HG02763 (cell line): Measurements from ENCODE around the gene EFCAB6.

Experiments used
- ATAC-seq: cut with Tn5 transposase; IDR thresholded peaks from one replicate; pipeline ENCODE4 v1.9.1; 2021; ENCODE audit warnings: mild to moderate bottlenecking, moderate library complexity; ENCODE audit not compliant: unreplicated experiment

The EFCAB6 gene

GRCh38 chr22:43488031-43488866, 323.9 kb downstream of the EFCAB6 start:
- ATAC-seq: no peak

DNA sequence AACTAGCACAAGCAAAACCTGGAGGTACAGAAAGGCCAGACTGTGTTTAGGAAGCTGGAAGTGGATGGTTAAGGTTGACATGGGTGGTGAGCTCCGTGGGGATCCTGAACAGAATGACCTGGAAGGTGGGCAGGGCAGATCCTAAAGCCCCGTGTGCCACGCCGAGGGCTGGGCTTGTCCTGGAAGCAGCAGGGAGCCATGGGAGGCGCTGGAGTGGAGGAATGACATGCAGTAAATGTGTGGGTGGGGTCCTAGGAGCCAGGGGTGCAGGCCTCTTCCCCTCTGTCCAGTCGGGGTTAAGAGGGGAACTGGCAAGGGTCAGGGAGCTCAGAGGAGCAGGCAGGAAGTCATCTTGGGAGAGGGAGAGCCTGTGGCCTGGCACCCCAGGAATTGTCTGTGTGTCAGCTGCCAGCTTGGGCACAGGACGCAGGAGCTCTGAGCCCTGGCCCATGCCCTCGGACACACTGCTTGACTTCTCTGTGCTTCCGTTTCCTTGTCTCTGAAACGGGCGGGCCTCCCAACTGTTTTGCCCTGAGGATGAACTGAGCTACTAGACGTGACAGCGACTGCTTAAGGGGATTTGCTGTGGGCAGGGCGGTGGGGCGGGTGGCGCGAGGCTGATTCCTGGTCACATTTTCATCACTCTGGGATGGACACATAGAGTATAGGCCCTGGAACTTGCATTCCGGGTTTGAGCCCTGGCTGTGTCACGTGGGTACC, 324.6 kb downstream of the EFCAB6 start:
- ATAC-seq: no peak

DNA sequence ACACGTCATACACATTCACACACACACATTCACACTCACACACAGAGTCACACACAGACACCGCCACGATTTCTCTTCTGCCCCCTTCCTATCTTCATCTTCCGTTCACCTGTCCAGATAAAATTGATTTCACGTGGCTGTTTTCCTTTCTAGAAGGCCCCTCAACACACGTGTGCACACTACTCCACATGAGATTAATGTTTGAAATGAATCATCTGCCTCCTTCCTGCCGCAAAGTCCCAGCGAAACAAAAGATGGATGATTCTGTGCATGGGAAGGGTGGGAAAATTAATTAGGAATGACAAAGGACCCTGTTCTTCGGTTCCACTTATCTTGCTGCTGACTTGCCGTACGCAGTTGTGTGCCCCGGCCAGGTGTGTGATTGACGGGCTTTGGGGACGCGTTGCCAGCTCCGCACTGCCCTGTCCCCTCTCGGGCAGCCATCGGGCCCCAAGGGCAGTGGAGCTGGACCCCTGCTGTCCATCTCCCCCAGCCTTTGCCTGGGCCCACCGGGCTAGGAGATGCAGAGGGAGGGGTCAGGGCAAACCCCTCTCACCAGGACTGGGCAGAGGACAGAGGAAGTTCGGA, 326.5 kb downstream of the EFCAB6 start:
- ATAC-seq: no peak

- ATAC-seq: no peak
Observed at GRCh38 chr22:43484227-43484626, 327.9 kb downstream of the EFCAB6 start.

DNA sequence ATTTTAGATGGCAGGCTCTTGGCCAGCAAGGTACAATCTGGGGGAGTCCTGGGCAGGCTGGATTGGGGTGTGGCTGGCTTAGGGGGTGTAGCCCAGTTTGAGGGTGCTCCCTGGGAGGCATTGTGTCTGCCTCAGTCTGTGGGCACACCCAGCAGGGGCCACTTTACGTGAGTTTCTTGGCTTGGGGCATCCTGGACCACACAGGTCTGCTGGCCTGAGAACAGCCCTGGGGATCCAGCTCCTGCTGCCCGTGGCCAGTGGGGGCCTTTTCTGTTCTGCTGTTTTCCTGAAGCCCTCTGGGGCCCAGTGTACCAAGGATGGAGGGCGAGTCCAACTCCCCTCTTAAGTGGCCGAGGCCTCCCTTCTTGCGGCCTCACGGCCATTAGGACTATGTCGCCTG, 328.4 kb downstream of the EFCAB6 start:
- ATAC-seq: no peak

DNA sequence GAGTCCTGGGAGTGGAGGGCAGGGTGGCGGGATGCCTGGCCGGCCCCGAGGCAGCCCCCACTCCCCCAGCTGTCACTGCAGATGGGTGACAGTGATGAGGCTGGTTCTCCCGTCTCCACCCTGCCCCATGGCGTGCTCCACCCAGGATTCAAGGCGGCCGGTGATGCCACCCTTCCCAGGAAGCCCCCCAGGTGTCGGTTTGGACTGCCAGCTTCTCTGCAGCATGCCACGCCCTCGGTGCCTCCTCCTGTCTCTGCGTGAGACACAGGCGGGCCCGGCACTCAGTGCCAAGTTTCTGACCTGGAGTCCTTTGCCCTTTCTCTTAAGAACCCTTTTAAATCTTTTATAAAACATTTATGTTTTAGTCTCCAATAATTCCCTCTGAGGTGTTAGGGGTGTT, 328.8 kb downstream of the EFCAB6 start:
- ATAC-seq: no peak

DNA sequence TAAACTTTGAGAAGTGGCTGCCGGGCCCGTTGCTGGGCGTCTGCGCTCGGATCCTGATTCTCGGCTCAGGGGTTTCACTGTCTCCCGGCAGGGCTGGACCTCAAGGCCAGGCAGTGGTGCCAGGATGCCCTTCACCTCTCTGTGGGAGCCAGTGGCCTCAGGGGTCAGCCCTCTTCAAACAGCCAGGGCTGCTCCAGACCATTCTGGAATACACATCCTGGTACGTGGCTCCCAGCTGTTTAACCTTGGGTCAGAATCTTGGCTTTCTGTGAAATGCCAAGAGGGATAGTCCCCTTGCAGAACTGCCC, 329.8 kb downstream of the EFCAB6 start:
- ATAC-seq: no peak

DNA sequence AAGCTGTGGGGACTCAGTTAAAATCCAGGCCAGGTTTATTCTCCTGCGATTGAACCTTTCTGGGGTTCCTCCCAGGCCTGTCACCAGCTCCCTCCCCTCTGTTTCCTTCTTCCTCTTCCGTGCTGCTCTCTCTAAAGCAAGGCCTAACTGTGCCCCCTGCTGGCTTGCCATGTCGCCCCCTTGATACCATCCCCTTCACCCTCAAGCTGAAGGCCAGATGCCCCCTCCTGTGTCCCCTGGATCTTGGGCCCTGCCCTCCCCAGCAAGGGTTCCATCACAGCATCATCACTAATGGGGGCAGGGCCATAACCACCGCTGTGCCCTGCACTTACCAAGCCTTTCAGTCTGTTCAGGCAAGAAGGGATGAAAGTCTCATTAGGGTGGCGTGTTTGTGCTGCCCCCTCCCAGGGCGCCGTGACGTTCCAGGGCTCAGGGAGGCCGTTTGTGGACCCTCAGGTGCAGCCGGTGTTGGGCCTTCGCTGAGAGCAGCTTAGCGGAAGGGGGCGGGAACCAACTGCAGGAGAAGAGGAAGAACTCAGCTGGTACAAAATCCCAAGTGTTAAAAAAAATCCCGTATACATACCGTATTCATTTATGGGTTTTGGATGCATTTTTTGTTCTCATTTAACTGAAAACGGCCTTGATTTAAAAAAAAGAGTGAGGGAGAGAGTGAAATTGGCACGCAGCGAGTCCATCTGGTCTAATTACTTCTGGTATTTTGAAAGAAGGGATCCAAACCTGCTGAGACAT, 330.4 kb downstream of the EFCAB6 start:
- ATAC-seq: no peak

DNA sequence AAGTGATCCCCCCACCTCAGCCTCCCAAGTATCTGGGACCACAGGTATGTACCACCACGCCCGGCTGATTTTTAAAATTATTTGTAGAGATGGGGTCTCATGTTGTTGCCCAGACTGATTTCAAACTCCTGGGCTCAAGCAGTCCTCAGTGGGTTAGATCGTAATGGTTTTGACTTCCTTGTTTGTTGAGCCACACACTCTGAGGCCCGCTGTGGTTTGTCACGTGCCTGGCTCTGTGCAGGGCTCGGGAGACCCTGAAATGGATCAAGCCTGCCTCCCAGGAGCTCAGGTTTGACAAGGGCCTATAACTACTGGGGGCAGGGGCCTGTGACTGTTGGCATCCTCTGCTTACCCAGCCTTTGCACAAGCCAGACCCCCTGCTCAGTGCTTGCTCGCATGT, 332.1 kb downstream of the EFCAB6 start:
- ATAC-seq: no peak

GRCh38 chr22:43479301-43479950, 332.7 kb downstream of the EFCAB6 start:
- ATAC-seq: no peak
